Pancreas (tissue), 10 donors: Measurements from ENCODE around the gene WNK3. TPM values are rescaled to one million over a fixed set of nuclear protein-coding genes. Genes with fewer than 3 reads are reported as not detected.

ENCODE experiments used
- ATAC-seq, 4 donors: fragments of 200-7000 bp; cut with Tn5 transposase; one replicate each; pipeline versions ENCODE4 v1.8.0 to v1.9.1; 2020; ENCODE audit warnings: mild to moderate bottlenecking in 4 of 4, moderate library complexity in 4 of 4
- DNase-seq, 6 donors: peaks; one replicate each; pipeline ENCODE4 v3.0.0-alpha.2; 2020
- FAIRE-seq: peaks from 2 replicates; lab custom pipeline; 2012; peaks lifted over from hg19 to GRCh38; lab: Jason Lieb, UNC
- H3K27ac ChIP-seq, 4 donors: fragments of 200-600 bp; sonication (generic); 1 replicate in 3 of 4; 2 replicates in 1 of 4; pipeline versions ENCODE4 v1.5.0 to v1.8.0; 2020
- H3K27me3 ChIP-seq, 4 donors: fragments of 200-600 bp; one replicate each; pipeline ENCODE4 v1.8.0; 2021
- H3K36me3 ChIP-seq, 3 donors: fragments of 200-600 bp; sonication (generic) in 1 of 3; one replicate each; pipeline versions ENCODE4 v1.5.0 to v1.8.0; 2020 to 2021
- H3K4me1 ChIP-seq, 3 donors: fragments of 200-600 bp; one replicate each; pipeline ENCODE4 v1.8.0; 2021
- H3K4me3 ChIP-seq, 4 donors: fragments of 200-600 bp; sonication (generic) in 2 of 4; one replicate each; pipeline versions ENCODE4 v1.5.0 to v1.8.0; 2020 to 2021
- H3K9me3 ChIP-seq, 4 donors: fragments of 200-600 bp; one replicate each; pipeline ENCODE4 v1.8.0; 2021
- CTCF ChIP-seq, 4 donors: fragments of 200-600 bp; sonication (generic) in 3 of 4; IDR thresholded peaks; one replicate each; pipeline versions ENCODE4 v1.5.0 to v1.8.0; 2021; ENCODE audit warnings: antibody characterized with exemption in 4 of 4
- WGBS, 2 donors: extraction: QIAGEN DNeasy Blood & Tissue Kit; methylation state at CpG; one replicate each; pipeline ENCODE4 v1.1.7; 2013; 5-methylcytosine and 5-hydroxymethylcytosine counted together
- intact Hi-C, 3 donors: fragments of 100-400 bp; cut with DNase I; formaldehyde crosslinking; loops; one replicate each; pipeline versions ENCODE4 v1.11.1 to v1.14.2; 2022
- polyA plus RNA-seq, 2 donors: library from polyadenylated mRNA; stranded (reverse); fragments of 200-250 nt; gene quantifications; one replicate each; pipeline ENCODE4 v1.2.3, GENCODE V29; 2013
- total RNA-seq, 6 donors: library from RNA; stranded (reverse); fragmentation: NEBNext Ultra II Directional in 4 of 6; extraction: Animal tissue kit (Norgen Biotek cat#: 25700) in 4 of 6; gene quantifications; one replicate each; pipeline versions ENCODE4 v1.2.1 to v1.2.4, GENCODE V29; 2021 to 2023
- donor health status: healthy with polysubstance abuse.
- donor health status: DM: no; HTN: no; CAD: no; lungs with moderate emphysema.
- donor health status: DM: no; HTN: no; CAD: no.
- donor health status: control.
- donor health status: control.
- donor health status: Bipolar disorder and iron deficiency.
- donor health status: DM: yes; HTN: yes; CAD: no.
- donor health status: DM: no; HTN: no; CAD: no.
- donor health status: DM: no; HTN: no; CAD: no.
- donor health status: DM: yes; HTN: yes; CAD: no.

Gene WNK3
- total and polyA plus RNA-seq, 8 donors: 0.15 to 1.7 (median 0.88) TPM

DNA sequence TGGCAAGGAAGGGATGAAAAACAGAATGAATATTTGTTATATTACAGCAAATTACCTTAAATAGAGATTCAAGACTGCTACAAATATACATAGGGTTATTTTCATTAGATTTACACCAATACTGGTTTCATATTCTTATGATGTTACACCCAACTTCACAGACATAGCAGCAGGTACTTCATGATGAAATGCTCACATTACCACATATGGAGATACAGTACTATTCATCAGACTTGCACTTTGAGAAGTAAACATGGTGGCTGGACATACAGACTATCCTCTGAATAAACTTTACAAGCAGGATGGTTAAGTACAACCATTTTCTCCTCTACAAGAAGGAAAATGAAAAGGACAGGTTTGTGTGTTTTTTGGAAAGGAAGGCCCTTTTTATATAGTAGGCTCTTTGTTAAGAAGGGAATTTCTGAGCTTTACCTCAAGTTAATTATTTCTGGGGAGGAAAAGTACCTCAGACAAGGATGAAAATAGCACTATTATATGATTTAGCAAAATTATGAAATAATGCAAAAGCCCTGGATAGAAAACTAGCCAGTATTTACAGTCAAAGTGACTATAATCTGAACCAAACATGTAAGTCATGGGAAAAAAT lies 162.8 kb downstream of the WNK3 start:
- FAIRE-seq (no peak), DNase-seq (no peak)
- intact Hi-C loops: no loop called here

DNA sequence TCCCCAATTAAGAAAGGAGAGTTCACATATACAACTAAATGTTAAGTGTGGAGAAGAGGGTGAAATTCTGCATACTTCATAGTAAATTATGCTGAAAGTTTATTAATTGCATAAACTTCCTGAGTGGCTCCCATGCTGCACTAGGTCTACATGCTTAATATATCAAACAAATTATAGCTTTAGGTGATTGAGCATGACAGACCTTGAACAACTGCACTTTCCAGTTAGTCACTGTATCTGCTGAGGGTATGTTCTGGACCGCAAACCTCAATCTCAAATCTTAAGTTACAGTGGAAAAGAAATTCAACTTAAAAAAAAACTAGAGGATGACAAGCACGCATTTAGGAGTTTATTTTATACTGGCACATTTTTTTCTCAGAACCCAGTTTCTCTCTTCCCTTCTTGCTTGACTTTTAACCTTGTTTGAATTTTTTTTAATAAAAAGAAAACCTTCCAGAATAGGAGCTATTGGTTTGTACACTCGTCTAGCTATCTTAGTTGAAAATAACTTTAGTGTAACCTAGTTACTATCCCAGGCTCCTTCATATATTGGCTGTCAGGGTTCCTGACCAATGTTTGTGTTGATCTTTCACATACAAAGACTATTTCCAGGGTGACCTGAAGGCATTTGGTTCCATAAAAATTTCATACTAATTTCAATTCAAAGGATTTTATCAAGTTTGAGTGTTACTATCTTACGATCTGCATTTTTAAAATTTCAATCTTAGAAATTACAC lies 164.6 kb downstream of the WNK3 start:
- Histone ChIP-seq H3K4me3 (no peak overlapping the region), H3K27ac (no peak overlapping the region), H3K4me1 (no peaks in the 10 kb centered on the region), H3K27me3 (peaks cover 0 to 7% (median 0%) of the 10 kb centered on the region in 4 donors), H3K36me3 (no peaks in the 10 kb centered on the region), H3K9me3 (no peaks in the 10 kb centered on the region)
- ATAC-seq: no peak
- no peak for DNase-seq
- WGBS, 2 donors: 69 to 75% methylated on average over 4 of the region's 4 CpGs
- no peak for FAIRE-seq
- TF ChIP-seq CTCF (IDR thresholded peaks at IDR 0.05): no peak
- intact Hi-C loops: no loop called here

More for the DNA sequence above, 162.8 kb downstream of the WNK3 start:
- Histone ChIP-seq H3K9me3 (no peaks in the 10 kb centered on the region), H3K4me1 (no peaks in the 10 kb centered on the region), H3K36me3 (no peaks in the 10 kb centered on the region), H3K27ac (no peak overlapping the region), H3K4me3 (no peak overlapping the region), H3K27me3 (peaks cover 0 to 7% (median 2%) of the 10 kb centered on the region in 4 donors)
- no peak for ATAC-seq
- no peak for TF ChIP-seq CTCF (IDR thresholded peaks at IDR 0.05)

- Histone ChIP-seq H3K4me3 (no peak overlapping the region), H3K27me3 (no peaks in the 10 kb centered on the region), H3K4me1 (no peaks in the 10 kb centered on the region), H3K9me3 (no peaks in the 10 kb centered on the region), H3K36me3 (no peaks in the 10 kb centered on the region), H3K27ac (no peak overlapping the region)
- TF ChIP-seq CTCF (IDR thresholded peaks at IDR 0.05): no peak
- DNase-seq: no peak
- no peak for ATAC-seq
- FAIRE-seq: no peak
- 76 to 89% methylated on average over 2 of the region's 2 CpGs for WGBS, 2 donors
- intact Hi-C loops: no loop called here
Measured at GRCh38 chrX:54184474-54184873, 173.4 kb downstream of the WNK3 start.

DNA sequence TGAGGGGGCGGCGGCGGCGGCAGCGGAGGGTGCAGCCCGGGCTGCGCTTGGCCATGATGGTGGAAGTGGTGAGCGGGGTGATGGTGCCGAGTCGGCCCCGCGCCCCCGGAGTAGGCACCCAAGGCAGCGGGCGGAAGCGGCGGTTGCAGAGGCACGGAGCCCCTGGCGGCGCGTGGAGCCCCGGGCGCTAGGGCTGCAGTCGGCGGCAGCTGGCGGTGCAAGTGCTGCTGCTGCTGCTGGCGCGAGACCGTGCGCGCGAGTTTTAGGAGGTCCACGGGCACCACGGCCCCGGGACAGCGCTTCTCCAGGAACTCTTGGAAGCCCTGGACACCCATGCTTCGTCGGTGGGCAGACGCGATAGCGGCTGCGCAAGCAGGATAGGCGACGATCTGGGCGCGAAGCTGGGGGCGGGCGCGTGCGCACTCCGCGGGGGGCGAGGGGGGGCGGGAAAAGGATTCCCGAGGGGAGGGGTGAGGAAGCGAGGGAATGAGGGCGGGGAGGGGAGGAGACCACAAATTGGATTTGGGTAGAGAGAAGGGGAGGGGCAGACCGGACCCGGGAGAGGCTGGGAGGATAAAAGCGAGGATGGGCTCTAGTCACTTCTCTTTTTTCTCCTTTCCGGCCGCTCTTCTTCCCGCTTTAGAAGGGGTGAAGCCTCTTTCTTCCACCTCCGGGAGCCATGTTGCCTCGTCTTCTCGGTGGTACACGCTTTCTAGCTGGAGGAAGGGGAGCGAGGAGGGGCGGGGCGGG lies 174.8 kb downstream of the WNK3 start, which contains the start of gene FAM120C:
Gene FAM120C (minus strand): TSS at position 391 of the 750 bp plus-strand sequence. CDS start 56 bp downstream, at position 335.
- peak; percentile 88 to 91 (median 90) for ATAC-seq
- Histone ChIP-seq H3K4me3 (peak within 1 kb of the TSS; percentile 53 to 72 (median 68)), H3K27ac (peak within 1 kb of the TSS; percentile 57 to 76 (median 76)), H3K27me3 (no peaks in the 10 kb centered on the region), H3K4me1 (peaks cover 0 to 3% (median 0%) of the 10 kb centered on the region in 3 donors), H3K36me3 (no peaks in the 10 kb centered on the region), H3K9me3 (no peaks in the 10 kb centered on the region)
- FAIRE-seq: no peak
- intact Hi-C loops: no loop called here
- DNase-seq: peak; percentile 60 to 79 (median 72)
- no peak for TF ChIP-seq CTCF (IDR thresholded peaks at IDR 0.05)
- 0 to 36% methylated on average over 54 to 68 of the region's 70 CpGs for WGBS, 2 donors
